ENCODE data around the gene CDK5R1. TPM values are rescaled to one million over a fixed set of nuclear protein-coding genes. Genes with fewer than 3 reads are reported as not detected.

CDK5R1 gene
- total RNA-seq, 1 experiment from 2014 or later: 9.9 TPM

DNA sequence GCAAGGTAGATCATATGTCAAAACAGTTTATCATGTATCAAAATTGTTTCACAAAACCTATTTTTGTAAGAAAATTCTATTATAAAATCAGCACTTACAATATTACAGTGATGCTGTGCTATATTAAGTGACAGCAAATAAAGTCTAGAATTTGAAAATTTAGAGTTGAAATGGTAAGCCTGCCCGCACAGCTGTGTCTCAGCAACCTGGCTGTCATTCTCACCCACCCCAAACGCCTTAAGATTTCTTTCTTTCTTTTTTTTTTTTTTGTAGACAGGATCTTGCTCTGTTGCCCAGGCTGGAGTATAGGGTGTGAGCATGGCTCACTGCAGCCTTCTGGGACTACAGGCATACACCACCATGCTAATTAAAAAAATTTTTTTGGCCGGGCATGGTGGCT is 26.8 kb downstream of the CDK5R1 start:
- ChIA-PET POLR2A (no interaction called here), CTCF (no interaction called here)
- no peak overlapping the region for H3K27ac Mint-ChIP-seq
- DNase-seq (ENCODE audit: low spot score) (no peak), ATAC-seq (no peak)
- TF ChIP-seq ZNF121 (CRISPR knock-in tag; IDR thresholded peaks at IDR 0.05) (no peak), KAT7 (CRISPR knock-in tag; IDR thresholded peaks at IDR 0.05; ENCODE audit: borderline replicate concordance) (no peak), SMAD4 (CRISPR knock-in tag; IDR thresholded peaks at IDR 0.05) (no peak), ELF4 (CRISPR knock-in tag; IDR thresholded peaks at IDR 0.05; ENCODE audit: low read depth) (no peak)
- TF ChIP-seq, protein P1, sequence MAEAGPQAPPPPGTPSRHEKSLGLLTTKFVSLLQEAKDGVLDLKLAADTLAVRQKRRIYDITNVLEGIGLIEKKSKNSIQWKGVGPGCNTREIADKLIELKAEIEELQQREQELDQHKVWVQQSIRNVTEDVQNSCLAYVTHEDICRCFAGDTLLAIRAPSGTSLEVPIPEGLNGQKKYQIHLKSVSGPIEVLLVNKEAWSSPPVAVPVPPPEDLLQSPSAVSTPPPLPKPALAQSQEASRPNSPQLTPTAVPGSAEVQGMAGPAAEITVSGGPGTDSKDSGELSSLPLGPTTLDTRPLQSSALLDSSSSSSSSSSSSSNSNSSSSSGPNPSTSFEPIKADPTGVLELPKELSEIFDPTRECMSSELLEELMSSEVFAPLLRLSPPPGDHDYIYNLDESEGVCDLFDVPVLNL (CRISPR knock-in tag; IDR thresholded peaks at IDR 0.05; ENCODE audit: borderline replicate concordance, low read depth): no peak
- TF ChIP-seq, protein P2, sequence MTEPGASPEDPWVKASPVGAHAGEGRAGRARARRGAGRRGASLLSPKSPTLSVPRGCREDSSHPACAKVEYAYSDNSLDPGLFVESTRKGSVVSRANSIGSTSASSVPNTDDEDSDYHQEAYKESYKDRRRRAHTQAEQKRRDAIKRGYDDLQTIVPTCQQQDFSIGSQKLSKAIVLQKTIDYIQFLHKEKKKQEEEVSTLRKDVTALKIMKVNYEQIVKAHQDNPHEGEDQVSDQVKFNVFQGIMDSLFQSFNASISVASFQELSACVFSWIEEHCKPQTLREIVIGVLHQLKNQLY (CRISPR knock-in tag; IDR thresholded peaks at IDR 0.05): no peak
- TF ChIP-seq, protein P3, sequence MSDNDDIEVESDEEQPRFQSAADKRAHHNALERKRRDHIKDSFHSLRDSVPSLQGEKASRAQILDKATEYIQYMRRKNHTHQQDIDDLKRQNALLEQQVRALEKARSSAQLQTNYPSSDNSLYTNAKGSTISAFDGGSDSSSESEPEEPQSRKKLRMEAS (CRISPR knock-in tag; IDR thresholded peaks at IDR 0.05): no peak
- TF ChIP-seq, protein P4, sequence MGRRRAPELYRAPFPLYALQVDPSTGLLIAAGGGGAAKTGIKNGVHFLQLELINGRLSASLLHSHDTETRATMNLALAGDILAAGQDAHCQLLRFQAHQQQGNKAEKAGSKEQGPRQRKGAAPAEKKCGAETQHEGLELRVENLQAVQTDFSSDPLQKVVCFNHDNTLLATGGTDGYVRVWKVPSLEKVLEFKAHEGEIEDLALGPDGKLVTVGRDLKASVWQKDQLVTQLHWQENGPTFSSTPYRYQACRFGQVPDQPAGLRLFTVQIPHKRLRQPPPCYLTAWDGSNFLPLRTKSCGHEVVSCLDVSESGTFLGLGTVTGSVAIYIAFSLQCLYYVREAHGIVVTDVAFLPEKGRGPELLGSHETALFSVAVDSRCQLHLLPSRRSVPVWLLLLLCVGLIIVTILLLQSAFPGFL (CRISPR knock-in tag; IDR thresholded peaks at IDR 0.05; ENCODE audit: borderline replicate concordance): no peak
- peaks cover 6% of the 10 kb centered on the region for H3K27me3 Mint-ChIP-seq (ENCODE audit: low read depth)
- H3K36me3 Mint-ChIP-seq: no peaks in the 10 kb centered on the region
- peaks cover 38% of the 10 kb centered on the region for H3K4me1 Mint-ChIP-seq
- H3K9me3 Mint-ChIP-seq: no peaks in the 10 kb centered on the region
- no peak overlapping the region for H3K4me3 Mint-ChIP-seq

DNA sequence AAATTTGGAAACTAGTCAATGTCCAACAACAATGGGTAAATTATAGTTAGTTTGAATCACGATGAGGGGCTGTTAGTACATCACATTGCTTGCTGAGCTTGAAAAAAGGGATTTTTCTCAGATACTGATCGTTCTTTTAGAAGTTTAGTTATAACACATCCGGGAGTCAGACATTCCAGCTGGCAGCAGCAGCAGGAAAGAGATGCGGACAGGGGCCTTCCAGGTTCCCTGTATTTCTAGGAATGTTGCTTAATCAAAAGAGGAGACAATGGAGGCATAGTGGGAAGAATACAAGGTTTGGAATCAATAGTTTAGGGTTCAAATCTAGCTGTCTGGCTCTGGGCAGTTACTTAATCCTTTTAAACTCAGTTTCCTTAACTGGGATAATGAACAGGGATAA is 27.8 kb downstream of the CDK5R1 start:
- H3K27me3 Mint-ChIP-seq (ENCODE audit: low read depth): peaks cover 6% of the 10 kb centered on the region
- TF ChIP-seq, protein P5, sequence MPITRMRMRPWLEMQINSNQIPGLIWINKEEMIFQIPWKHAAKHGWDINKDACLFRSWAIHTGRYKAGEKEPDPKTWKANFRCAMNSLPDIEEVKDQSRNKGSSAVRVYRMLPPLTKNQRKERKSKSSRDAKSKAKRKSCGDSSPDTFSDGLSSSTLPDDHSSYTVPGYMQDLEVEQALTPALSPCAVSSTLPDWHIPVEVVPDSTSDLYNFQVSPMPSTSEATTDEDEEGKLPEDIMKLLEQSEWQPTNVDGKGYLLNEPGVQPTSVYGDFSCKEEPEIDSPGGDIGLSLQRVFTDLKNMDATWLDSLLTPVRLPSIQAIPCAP (CRISPR knock-in tag; IDR thresholded peaks at IDR 0.05): no peak
- TF ChIP-seq TCF7 (CRISPR knock-in tag; IDR thresholded peaks at IDR 0.05; ENCODE audit: low read depth) (no peak), SMAD3 (CRISPR knock-in tag; IDR thresholded peaks at IDR 0.05; ENCODE audit: borderline replicate concordance) (no peak), ETV6 (CRISPR knock-in tag; IDR thresholded peaks at IDR 0.05) (no peak), MXD4 (CRISPR knock-in tag; IDR thresholded peaks at IDR 0.05; ENCODE audit: borderline replicate concordance) (no peak), TEAD4 (CRISPR knock-in tag; IDR thresholded peaks at IDR 0.05) (no peak), NFE2L1 (CRISPR knock-in tag; IDR thresholded peaks at IDR 0.05) (no peak), CBFB (CRISPR knock-in tag; IDR thresholded peaks at IDR 0.05; ENCODE audit: low read depth) (no peak), OVOL2 (CRISPR knock-in tag; IDR thresholded peaks at IDR 0.05; ENCODE audit: borderline replicate concordance) (no peak)
- TF ChIP-seq, protein P6, sequence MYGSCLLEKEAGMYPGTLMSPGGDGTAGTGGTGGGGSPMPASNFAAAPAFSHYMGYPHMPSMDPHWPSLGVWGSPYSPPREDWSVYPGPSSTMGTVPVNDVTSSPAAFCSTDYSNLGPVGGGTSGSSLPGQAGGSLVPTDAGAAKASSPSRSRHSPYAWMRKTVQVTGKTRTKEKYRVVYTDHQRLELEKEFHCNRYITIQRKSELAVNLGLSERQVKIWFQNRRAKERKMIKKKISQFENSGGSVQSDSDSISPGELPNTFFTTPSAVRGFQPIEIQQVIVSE (CRISPR knock-in tag; IDR thresholded peaks at IDR 0.05; ENCODE audit: borderline replicate concordance): no peak
- TF ChIP-seq, protein P7, sequence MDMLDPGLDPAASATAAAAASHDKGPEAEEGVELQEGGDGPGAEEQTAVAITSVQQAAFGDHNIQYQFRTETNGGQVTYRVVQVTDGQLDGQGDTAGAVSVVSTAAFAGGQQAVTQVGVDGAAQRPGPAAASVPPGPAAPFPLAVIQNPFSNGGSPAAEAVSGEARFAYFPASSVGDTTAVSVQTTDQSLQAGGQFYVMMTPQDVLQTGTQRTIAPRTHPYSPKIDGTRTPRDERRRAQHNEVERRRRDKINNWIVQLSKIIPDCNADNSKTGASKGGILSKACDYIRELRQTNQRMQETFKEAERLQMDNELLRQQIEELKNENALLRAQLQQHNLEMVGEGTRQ (CRISPR knock-in tag; IDR thresholded peaks at IDR 0.05): no peak
- TF ChIP-seq, protein P8, sequence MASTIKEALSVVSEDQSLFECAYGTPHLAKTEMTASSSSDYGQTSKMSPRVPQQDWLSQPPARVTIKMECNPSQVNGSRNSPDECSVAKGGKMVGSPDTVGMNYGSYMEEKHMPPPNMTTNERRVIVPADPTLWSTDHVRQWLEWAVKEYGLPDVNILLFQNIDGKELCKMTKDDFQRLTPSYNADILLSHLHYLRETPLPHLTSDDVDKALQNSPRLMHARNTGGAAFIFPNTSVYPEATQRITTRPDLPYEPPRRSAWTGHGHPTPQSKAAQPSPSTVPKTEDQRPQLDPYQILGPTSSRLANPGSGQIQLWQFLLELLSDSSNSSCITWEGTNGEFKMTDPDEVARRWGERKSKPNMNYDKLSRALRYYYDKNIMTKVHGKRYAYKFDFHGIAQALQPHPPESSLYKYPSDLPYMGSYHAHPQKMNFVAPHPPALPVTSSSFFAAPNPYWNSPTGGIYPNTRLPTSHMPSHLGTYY (CRISPR knock-in tag; IDR thresholded peaks at IDR 0.05): no peak
- ATAC-seq (no peak), DNase-seq (ENCODE audit: low spot score) (no peak)
- ChIA-PET POLR2A (no interaction called here), CTCF (no interaction called here)
- H3K4me1 Mint-ChIP-seq: peaks cover 44% of the 10 kb centered on the region
- H3K27ac Mint-ChIP-seq: no peak overlapping the region
- H3K9me3 Mint-ChIP-seq: no peaks in the 10 kb centered on the region
- no peaks in the 10 kb centered on the region for H3K36me3 Mint-ChIP-seq
- H3K4me3 Mint-ChIP-seq: no peak overlapping the region
